HCT116 (cell line): ENCODE data around the gene FHOD3.

Experiments
- EGR1 ChIP-seq: IDR thresholded peaks from 2 replicates; pipeline ENCODE4 v1.6.1; 2012; ENCODE audit warnings: low read depth
- EZH2 ChIP-seq: fragments of 200-600 bp; sonication (generic); IDR thresholded peaks from 2 replicates; pipeline ENCODE4 v1.6.1; 2017; ENCODE audit warnings: antibody characterized with exemption, mixed run types
- EZH2phosphoT487 ChIP-seq: fragments of 200-600 bp; IDR thresholded peaks from 2 replicates; pipeline ENCODE4 v1.6.1; 2018; ENCODE audit warnings: antibody characterized with exemption, borderline replicate concordance
- FOSL1 ChIP-seq: IDR thresholded peaks from 2 replicates; pipeline ENCODE4 v1.6.1; 2012; ENCODE audit warnings: low read depth
- POLR2A ChIP-seq: IDR thresholded peaks from 2 replicates; pipeline ENCODE4 v1.7.0; 2011; ENCODE audit warnings: borderline replicate concordance; ENCODE audit not compliant: insufficient read depth, insufficient read length; ENCODE audit errors: extremely low read depth
- POLR2AphosphoS5 ChIP-seq: IDR thresholded peaks from 2 replicates; pipeline ENCODE4 v1.6.1; 2011; ENCODE audit warnings: mild to moderate bottlenecking, low read depth, low read length, moderate library complexity
- TF ChIP-seq, protein P1 (sequence below), 3 experiments: fragments of 200-600 bp in 1 of 3; sonication (generic) in 1 of 3; IDR thresholded peaks in 2 of 3; conservative IDR thresholded peaks in 1 of 3; 2 replicates each; pipeline ENCODE4 v1.5.1; 2012 to 2017; ENCODE audit warnings: low read depth in 2 of 3, low read length in 2 of 3, antibody characterized with exemption in 1 of 3, borderline replicate concordance in 1 of 3, control low read depth in 1 of 3, mild to moderate bottlenecking in 1 of 3, mixed read lengths in 1 of 3, mixed run types in 1 of 3, moderate library complexity in 1 of 3; ENCODE audit not compliant: insufficient read depth in 1 of 3
- TF ChIP-seq, protein P2 (sequence below): IDR thresholded peaks from 2 replicates; pipeline ENCODE4 v1.6.1; 2012; ENCODE audit warnings: low read depth
- TF ChIP-seq, protein P3 (sequence below): IDR thresholded peaks from 2 replicates; pipeline ENCODE4 v1.6.1; 2011; ENCODE audit warnings: mild to moderate bottlenecking, low read length, moderate library complexity; ENCODE audit not compliant: insufficient replicate concordance; ENCODE audit errors: extremely low read depth
- TF ChIP-seq, protein P4 (sequence below): IDR thresholded peaks from 2 replicates; pipeline ENCODE4 v1.6.1; 2012

DNA sequence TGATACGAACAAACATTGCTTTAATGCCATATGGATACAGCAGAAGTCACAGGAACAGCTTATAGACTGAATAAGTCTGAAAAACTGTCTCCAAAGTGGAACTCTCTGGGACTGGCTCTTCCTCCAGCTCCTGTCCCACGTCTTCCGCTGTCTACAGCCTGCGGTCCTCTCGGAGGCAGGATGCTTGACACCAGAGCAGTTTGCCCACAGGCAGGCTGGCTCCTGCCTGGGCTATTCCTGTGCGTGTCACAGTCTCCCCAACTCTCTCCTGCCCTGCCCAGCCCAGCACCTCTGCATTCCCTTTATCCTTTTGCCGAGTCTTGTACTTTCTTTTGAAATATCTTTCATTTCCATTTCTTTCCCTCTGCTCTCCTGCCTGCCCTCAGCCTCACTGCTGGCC lies 234.1 kb downstream of the FHOD3 start:
- TF ChIP-seq, protein P1, sequence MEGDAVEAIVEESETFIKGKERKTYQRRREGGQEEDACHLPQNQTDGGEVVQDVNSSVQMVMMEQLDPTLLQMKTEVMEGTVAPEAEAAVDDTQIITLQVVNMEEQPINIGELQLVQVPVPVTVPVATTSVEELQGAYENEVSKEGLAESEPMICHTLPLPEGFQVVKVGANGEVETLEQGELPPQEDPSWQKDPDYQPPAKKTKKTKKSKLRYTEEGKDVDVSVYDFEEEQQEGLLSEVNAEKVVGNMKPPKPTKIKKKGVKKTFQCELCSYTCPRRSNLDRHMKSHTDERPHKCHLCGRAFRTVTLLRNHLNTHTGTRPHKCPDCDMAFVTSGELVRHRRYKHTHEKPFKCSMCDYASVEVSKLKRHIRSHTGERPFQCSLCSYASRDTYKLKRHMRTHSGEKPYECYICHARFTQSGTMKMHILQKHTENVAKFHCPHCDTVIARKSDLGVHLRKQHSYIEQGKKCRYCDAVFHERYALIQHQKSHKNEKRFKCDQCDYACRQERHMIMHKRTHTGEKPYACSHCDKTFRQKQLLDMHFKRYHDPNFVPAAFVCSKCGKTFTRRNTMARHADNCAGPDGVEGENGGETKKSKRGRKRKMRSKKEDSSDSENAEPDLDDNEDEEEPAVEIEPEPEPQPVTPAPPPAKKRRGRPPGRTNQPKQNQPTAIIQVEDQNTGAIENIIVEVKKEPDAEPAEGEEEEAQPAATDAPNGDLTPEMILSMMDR (IDR thresholded peaks at IDR 0.05 in 2 of 3, conservative IDR thresholded peaks at IDR 0.05 in 1 of 3; ENCODE audit: borderline replicate concordance in 1 of 3, insufficient read depth in 1 of 3, low read depth in 2 of 3, low read length in 2 of 3) = no peak
- TF ChIP-seq EZH2phosphoT487 (no peak), POLR2AphosphoS5 (no peak), POLR2A (no peak), FOSL1 (no peak), EGR1 (no peak), EZH2 (no peak)
- TF ChIP-seq, protein P2, sequence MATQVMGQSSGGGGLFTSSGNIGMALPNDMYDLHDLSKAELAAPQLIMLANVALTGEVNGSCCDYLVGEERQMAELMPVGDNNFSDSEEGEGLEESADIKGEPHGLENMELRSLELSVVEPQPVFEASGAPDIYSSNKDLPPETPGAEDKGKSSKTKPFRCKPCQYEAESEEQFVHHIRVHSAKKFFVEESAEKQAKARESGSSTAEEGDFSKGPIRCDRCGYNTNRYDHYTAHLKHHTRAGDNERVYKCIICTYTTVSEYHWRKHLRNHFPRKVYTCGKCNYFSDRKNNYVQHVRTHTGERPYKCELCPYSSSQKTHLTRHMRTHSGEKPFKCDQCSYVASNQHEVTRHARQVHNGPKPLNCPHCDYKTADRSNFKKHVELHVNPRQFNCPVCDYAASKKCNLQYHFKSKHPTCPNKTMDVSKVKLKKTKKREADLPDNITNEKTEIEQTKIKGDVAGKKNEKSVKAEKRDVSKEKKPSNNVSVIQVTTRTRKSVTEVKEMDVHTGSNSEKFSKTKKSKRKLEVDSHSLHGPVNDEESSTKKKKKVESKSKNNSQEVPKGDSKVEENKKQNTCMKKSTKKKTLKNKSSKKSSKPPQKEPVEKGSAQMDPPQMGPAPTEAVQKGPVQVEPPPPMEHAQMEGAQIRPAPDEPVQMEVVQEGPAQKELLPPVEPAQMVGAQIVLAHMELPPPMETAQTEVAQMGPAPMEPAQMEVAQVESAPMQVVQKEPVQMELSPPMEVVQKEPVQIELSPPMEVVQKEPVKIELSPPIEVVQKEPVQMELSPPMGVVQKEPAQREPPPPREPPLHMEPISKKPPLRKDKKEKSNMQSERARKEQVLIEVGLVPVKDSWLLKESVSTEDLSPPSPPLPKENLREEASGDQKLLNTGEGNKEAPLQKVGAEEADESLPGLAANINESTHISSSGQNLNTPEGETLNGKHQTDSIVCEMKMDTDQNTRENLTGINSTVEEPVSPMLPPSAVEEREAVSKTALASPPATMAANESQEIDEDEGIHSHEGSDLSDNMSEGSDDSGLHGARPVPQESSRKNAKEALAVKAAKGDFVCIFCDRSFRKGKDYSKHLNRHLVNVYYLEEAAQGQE = no peak
- TF ChIP-seq, protein P3, sequence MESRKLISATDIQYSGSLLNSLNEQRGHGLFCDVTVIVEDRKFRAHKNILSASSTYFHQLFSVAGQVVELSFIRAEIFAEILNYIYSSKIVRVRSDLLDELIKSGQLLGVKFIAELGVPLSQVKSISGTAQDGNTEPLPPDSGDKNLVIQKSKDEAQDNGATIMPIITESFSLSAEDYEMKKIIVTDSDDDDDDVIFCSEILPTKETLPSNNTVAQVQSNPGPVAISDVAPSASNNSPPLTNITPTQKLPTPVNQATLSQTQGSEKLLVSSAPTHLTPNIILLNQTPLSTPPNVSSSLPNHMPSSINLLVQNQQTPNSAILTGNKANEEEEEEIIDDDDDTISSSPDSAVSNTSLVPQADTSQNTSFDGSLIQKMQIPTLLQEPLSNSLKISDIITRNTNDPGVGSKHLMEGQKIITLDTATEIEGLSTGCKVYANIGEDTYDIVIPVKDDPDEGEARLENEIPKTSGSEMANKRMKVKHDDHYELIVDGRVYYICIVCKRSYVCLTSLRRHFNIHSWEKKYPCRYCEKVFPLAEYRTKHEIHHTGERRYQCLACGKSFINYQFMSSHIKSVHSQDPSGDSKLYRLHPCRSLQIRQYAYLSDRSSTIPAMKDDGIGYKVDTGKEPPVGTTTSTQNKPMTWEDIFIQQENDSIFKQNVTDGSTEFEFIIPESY = no peak
- TF ChIP-seq, protein P4, sequence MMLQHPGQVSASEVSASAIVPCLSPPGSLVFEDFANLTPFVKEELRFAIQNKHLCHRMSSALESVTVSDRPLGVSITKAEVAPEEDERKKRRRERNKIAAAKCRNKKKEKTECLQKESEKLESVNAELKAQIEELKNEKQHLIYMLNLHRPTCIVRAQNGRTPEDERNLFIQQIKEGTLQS = no peak
